GM23338 (cell line): ENCODE measurements around the gene NEK8. TPM values are rescaled to one million over a fixed set of nuclear protein-coding genes. Genes with fewer than 3 reads are reported as not detected.

ENCODE experiments used
- ATAC-seq: fragments of 200-7000 bp; cut with Tn5 transposase; 3 replicates; pipeline ENCODE4 v1.9.1; 2020
- DNase-seq: peaks from one replicate; pipeline ENCODE4 v3.0.0-alpha.2; 2015; ENCODE audit warnings: low spot score
- H2AFZ ChIP-seq: fragments of 200-600 bp; sonication (generic); 2 replicates; pipeline ENCODE4 v1.8.0; 2016; ENCODE audit warnings: antibody characterized with exemption, mild to moderate bottlenecking, moderate library complexity
- H3F3A ChIP-seq: fragments of 200-600 bp; sonication (generic); replicated peaks from 2 replicates; pipeline ENCODE4 v1.8.0; 2017; ENCODE audit warnings: antibody characterized with exemption, mixed run types, low read depth
- H3K27ac ChIP-seq: fragments of 200-600 bp; sonication (generic); 2 replicates; pipeline ENCODE4 v1.6.1; 2016; ENCODE audit warnings: low read depth
- H3K27me3 ChIP-seq: fragments of 200-600 bp; sonication (generic); 2 replicates; pipeline ENCODE4 v1.8.0; 2016; ENCODE audit warnings: mild to moderate bottlenecking, mixed run types, moderate library complexity; ENCODE audit not compliant: insufficient read depth
- H3K36me3 ChIP-seq: fragments of 200-600 bp; sonication (generic); 2 replicates; pipeline ENCODE4 v1.8.0; 2016; ENCODE audit warnings: mild to moderate bottlenecking; ENCODE audit not compliant: insufficient read depth
- H3K4me1 ChIP-seq: fragments of 200-600 bp; sonication (generic); 2 replicates; pipeline ENCODE4 v1.8.0; 2016; ENCODE audit warnings: mild to moderate bottlenecking, moderate library complexity; ENCODE audit not compliant: insufficient read depth
- H3K4me2 ChIP-seq: fragments of 200-600 bp; sonication (generic); 2 replicates; pipeline ENCODE4 v1.7.1; 2017; ENCODE audit warnings: mixed run types
- H3K4me3 ChIP-seq: fragments of 200-600 bp; sonication (generic); 2 replicates; pipeline ENCODE4 v1.6.1; 2016; ENCODE audit warnings: mixed run types
- H3K79me2 ChIP-seq: fragments of 200-600 bp; sonication (generic); replicated peaks from 2 replicates; pipeline ENCODE4 v1.8.0; 2017; ENCODE audit warnings: mild to moderate bottlenecking; ENCODE audit not compliant: insufficient read depth
- H3K9me2 ChIP-seq: fragments of 200-600 bp; sonication (generic); 2 replicates; pipeline ENCODE4 v1.8.0; 2017; ENCODE audit not compliant: insufficient read depth
- H4K20me1 ChIP-seq: fragments of 200-600 bp; sonication (generic); replicated peaks from 2 replicates; pipeline ENCODE4 v1.8.0; 2017; ENCODE audit warnings: mild to moderate bottlenecking; ENCODE audit not compliant: insufficient read depth
- H3K27ac Mint-ChIP-seq: 2 replicates; pipeline ENCODE4 v1.8.0; 2020; ENCODE audit warnings: inconsistent platforms, mild to moderate bottlenecking, moderate library complexity, mixed read lengths
- H3K27me3 Mint-ChIP-seq: 3 replicates; pipeline ENCODE4 v1.8.0; 2022; ENCODE audit warnings: low read depth, mild to moderate bottlenecking, moderate library complexity, mixed read lengths, inconsistent platforms; ENCODE audit not compliant: insufficient read depth, poor library complexity
- H3K36me3 Mint-ChIP-seq: 3 replicates; pipeline ENCODE4 v1.8.0; 2021; ENCODE audit warnings: low read depth, mild to moderate bottlenecking, inconsistent platforms, moderate library complexity, mixed read lengths
- H3K4me1 Mint-ChIP-seq: 3 replicates; pipeline ENCODE4 v1.8.0; 2020; ENCODE audit warnings: mild to moderate bottlenecking, inconsistent platforms, mixed read lengths
- H3K4me3 Mint-ChIP-seq: 3 replicates; pipeline ENCODE4 v1.8.0; 2021; ENCODE audit warnings: moderate library complexity, mild to moderate bottlenecking, inconsistent platforms, mixed read lengths
- H3K9me3 Mint-ChIP-seq: 3 replicates; pipeline ENCODE4 v1.8.0; 2020; ENCODE audit warnings: moderate library complexity, mild to moderate bottlenecking, inconsistent platforms, mixed read lengths
- CREB1 ChIP-seq: fragments of 250-450 bp; sonication (Bioruptor Pico); IDR thresholded peaks from 2 replicates; pipeline ENCODE4 v1.5.0; 2020; ENCODE audit warnings: low read depth, mild to moderate bottlenecking, moderate library complexity
- CTCF ChIP-seq, 2 experiments: fragments of 200-600 bp in 1 of 2; sonication (generic) in 1 of 2; conservative IDR thresholded peaks; 2 replicates each; pipeline versions ENCODE4 v1.5.1 to v1.6.1; 2016 to 2017; ENCODE audit warnings: antibody characterized with exemption in 2 of 2, low read depth in 2 of 2, mild to moderate bottlenecking in 2 of 2, moderate library complexity in 1 of 2
- ETS1 ChIP-seq: IDR thresholded peaks from 2 replicates; pipeline ENCODE4 v1.6.1; 2016; ENCODE audit warnings: antibody characterized with exemption
- EZH2 ChIP-seq: fragments of 200-600 bp; sonication (generic); IDR thresholded peaks from one replicate; pipeline ENCODE4 v1.8.0; 2017; ENCODE audit warnings: antibody characterized with exemption, mild to moderate bottlenecking, low read depth; ENCODE audit not compliant: unreplicated experiment
- EZH2phosphoT487 ChIP-seq: fragments of 200-600 bp; sonication (generic); IDR thresholded peaks from one replicate; pipeline ENCODE4 v1.8.1; 2018; ENCODE audit warnings: antibody characterized with exemption; ENCODE audit not compliant: unreplicated experiment
- JUNB ChIP-seq: IDR thresholded peaks from one replicate; pipeline ENCODE4 v1.6.1; 2016; ENCODE audit warnings: antibody characterized with exemption; ENCODE audit not compliant: unreplicated experiment
- NANOG ChIP-seq: IDR thresholded peaks from 2 replicates; pipeline ENCODE4 v1.6.1; 2016; ENCODE audit warnings: antibody characterized with exemption, borderline replicate concordance
- POLR2AphosphoS5 ChIP-seq: IDR thresholded peaks from 2 replicates; pipeline ENCODE4 v1.6.1; 2016; ENCODE audit warnings: antibody characterized with exemption, low read depth
- REST ChIP-seq: IDR thresholded peaks from one replicate; pipeline ENCODE4 v1.6.1; 2018; ENCODE audit warnings: antibody characterized with exemption; ENCODE audit not compliant: unreplicated experiment
- STAT1 ChIP-seq: IDR thresholded peaks from one replicate; pipeline ENCODE4 v1.6.1; 2016; ENCODE audit warnings: antibody characterized with exemption; ENCODE audit not compliant: unreplicated experiment
- ZNF331 ChIP-seq: fragments of 250-450 bp; sonication (Bioruptor Pico); IDR thresholded peaks from 2 replicates; pipeline ENCODE4 v1.5.0; 2020; ENCODE audit warnings: low read depth, mild to moderate bottlenecking, moderate library complexity
- ZNF462 ChIP-seq: fragments of 250-450 bp; sonication (Bioruptor Pico); IDR thresholded peaks from 2 replicates; pipeline ENCODE4 v1.5.0; 2020; ENCODE audit warnings: mild to moderate bottlenecking, moderate library complexity
- polyA plus RNA-seq: library from polyadenylated mRNA; unstranded; fragments of >200 nt; fragmentation: Nextera tagmentation; extraction: Ambion mirVana; gene quantifications from 2 replicates; pipeline ENCODE4 v1.2.1, GENCODE V29; 2016
- total RNA-seq: library from RNA; depleted of rRNA; stranded (reverse); fragments of >200 nt; shearing (Covaris generic); gene quantifications from 2 replicates; pipeline ENCODE4 v1.2.3, GENCODE V29; 2014

NEK8 gene
- total and polyA plus RNA-seq, 2 experiments from 2014 or later: 10.0 to 14.9 TPM

GRCh38 chr17:28747801-28748750 lies 19.5 kb downstream of the NEK8 start:
- H3K36me3 ChIP-seq: peaks cover 34% of the 10 kb centered on the region

More at GRCh38 chr17:28747801-28748750, 19.5 kb downstream of the NEK8 start:
- Histone ChIP-seq H3F3A (peaks cover 68% of the 10 kb centered on the region), H3K4me1 (peaks cover 28% of the 10 kb centered on the region), H3K27me3 (no peaks in the 10 kb centered on the region), H3K9me2 (no peaks in the 10 kb centered on the region), H3K27ac (peak overlapping the region; percentile 99; the same call in 1 of the 2 replicates), H3K4me2 (no peak overlapping the region), H3K79me2 (peaks cover 32% of the 10 kb centered on the region), H2AFZ (no peak overlapping the region), H4K20me1 (peaks cover 20% of the 10 kb centered on the region), H3K4me3 (no peak overlapping the region)
- Mint-ChIP-seq H3K9me3 (no peaks in the 10 kb centered on the region), H3K4me3 (peak overlapping the region; percentile 29; the same call in 2 of the 3 replicates), H3K27me3 (peaks cover 51% of the 10 kb centered on the region), H3K36me3 (peaks cover 82% of the 10 kb centered on the region), H3K27ac (peak overlapping the region; percentile 98), H3K4me1 (peaks cover 42% of the 10 kb centered on the region)
- no peak for DNase-seq
- no peak for ATAC-seq
- TF ChIP-seq NANOG (no peak), STAT1 (no peak), ZNF331 (CRISPR knock-in tag) (no peak), POLR2AphosphoS5 (no peak; the same call in 1 of the 2 replicates), CREB1 (CRISPR knock-in tag) (no peak), CTCF (conservative IDR thresholded peaks at IDR 0.05; ENCODE audit: low read depth in 2 of 2) (no peak), EZH2 (no peak), REST (no peak), JUNB (no peak), ZNF462 (CRISPR knock-in tag) (no peak), EZH2phosphoT487 (no peak), ETS1 (no peak)
